Epithelial cell of prostate (primary cell): ENCODE data around the gene FRA10AC1.

ENCODE experiments used
- DNase-seq: peaks from one replicate; pipeline ENCODE4 v3.0.0-alpha.2; 2011; ENCODE audit warnings: low read depth, low spot score
- H3K27ac ChIP-seq: fragments of 450-650 bp; 2 replicates; pipeline ENCODE4 v1.5.1; 2017; ENCODE audit warnings: mild to moderate bottlenecking

FRA10AC1 gene

GRCh38 chr10:93639791-93640190 is 62.6 kb downstream of the FRA10AC1 start:
- no peak for DNase-seq
- H3K27ac ChIP-seq = no peak overlapping the region

GRCh38 chr10:93630625-93631557 is 71.5 kb downstream of the FRA10AC1 start:
- DNase-seq = no peak

DNA sequence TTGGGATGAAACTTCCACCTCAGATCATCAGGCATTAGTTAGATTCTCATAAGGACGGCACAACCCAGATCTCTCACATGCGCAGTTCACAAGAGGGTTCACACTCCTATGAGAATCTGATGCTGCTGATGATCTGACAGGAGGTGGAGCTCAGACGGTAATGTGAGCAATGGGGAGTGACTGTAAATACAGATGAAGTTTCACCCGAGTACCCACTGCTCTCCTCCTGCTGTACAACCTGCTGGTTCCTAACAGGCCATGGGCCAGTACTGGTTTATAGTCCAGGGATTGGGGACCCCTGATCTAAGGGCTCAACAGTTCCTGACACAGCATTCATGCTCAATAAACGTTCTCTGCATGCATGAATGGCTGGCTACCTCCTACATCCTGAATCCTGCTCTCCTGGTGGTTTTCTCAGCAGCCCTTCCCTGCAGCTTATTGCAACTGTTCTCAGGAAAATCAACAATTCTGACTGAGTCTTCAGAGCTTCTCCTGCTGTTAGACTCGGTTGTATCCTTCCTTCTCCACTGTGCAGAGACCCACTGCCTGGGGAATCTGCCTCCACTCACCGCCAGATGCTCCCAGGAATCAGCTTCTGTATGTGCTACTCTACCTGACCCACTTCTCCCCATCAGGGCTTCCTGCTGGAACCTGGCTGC is 72.6 kb downstream of the FRA10AC1 start:
- no peak for DNase-seq
- no peak overlapping the region for H3K27ac ChIP-seq

More at GRCh38 chr10:93630625-93631557, 71.5 kb downstream of the FRA10AC1 start:
- no peak overlapping the region for H3K27ac ChIP-seq

DNA sequence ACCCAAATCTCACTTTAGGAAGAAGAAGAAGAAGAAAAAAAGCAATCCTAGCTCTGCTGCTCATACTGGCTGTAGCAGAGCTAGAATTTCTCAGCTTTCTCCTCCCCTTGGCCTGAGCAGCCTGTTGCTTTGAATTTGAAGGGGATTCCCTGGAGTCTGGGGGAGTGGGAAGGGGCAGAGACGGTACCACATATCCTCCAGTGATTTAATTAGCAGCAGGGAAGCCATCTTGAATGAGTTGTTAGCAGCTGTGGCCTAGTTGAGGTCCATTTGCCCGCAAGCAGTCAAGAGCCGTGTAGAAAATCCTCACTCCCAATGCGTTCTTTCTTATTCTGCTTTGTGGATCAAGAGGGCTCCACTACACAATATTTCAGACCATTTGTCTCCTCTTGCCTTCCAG is 73.5 kb downstream of the FRA10AC1 start:
- no peak overlapping the region for H3K27ac ChIP-seq
- no peak for DNase-seq

- no peak for DNase-seq
- no peak overlapping the region for H3K27ac ChIP-seq
Measured at GRCh38 chr10:93622942-93623341, 79.5 kb downstream of the FRA10AC1 start.

DNA sequence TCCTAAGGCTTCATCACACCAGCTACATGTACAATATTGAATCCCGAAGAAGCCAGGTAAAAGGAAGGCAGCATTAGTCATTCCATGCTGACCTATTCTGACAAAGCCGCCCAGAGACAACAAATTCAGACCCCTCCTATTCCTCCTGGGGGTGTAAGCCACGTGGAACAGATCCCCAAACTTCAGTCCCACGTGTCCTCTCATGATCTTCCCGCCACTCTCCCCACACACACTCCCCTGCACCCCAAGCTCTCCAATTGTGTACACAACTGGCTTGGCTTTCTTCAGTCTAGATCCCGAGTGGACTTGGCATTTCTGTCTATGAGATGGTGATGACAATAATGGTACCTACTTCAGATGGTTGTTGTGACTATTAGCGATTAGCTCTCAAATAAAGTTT is 81.5 kb downstream of the FRA10AC1 start:
- DNase-seq = no peak
- no peak overlapping the region for H3K27ac ChIP-seq
